ENCODE results near the gene PLBD1. TPM values are rescaled to one million over a fixed set of nuclear protein-coding genes. Genes with fewer than 3 reads are reported as not detected.
A peak's percentile ranks its signal among the peaks of the same experiment; 100 is the strongest.

PLBD1 gene, protein sequence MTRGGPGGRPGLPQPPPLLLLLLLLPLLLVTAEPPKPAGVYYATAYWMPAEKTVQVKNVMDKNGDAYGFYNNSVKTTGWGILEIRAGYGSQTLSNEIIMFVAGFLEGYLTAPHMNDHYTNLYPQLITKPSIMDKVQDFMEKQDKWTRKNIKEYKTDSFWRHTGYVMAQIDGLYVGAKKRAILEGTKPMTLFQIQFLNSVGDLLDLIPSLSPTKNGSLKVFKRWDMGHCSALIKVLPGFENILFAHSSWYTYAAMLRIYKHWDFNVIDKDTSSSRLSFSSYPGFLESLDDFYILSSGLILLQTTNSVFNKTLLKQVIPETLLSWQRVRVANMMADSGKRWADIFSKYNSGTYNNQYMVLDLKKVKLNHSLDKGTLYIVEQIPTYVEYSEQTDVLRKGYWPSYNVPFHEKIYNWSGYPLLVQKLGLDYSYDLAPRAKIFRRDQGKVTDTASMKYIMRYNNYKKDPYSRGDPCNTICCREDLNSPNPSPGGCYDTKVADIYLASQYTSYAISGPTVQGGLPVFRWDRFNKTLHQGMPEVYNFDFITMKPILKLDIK
- total RNA-seq, result not detected

DNA sequence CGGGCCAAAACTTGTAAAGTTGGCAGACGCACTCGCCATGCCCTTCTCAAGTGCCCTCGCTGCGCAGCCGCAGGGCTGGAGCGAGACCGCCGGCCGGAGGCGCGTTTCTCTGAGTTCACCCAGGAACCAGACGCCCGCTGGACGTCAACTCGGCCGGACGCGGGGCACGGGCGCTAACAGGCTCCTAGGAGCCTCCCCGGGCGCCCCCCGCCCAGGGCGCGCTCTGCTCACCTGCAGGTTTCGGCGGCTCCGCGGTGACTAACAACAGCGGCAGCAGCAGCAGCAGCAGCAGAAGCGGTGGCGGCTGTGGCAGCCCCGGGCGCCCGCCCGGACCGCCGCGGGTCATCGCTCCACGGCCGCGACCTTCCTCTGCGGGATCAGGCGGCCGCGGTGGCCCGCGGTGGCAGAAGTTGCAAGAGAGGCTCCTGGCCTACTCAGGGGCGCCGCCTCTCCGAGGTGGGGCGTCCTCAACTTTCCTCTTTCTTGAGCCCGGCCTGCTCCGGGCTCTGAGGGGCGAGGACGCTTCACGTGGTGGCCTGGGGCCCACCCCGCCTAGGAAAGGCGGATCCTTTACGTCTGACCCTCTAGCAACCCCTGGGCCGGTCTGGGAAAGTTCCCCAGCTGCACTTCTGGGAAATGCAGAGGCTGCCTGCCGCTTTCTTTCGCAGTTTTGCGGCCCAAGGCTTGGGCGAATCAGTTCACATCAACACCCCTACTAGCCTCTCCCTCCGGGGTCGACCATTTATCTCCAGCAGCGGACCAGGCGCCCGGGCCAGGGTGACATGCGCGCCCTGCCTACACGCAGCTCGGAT, at the start of gene PLBD1:
PLBD1 (minus strand) TSS at position 533 of the 812 bp plus-strand sequence; CDS start at position 346, 187 bp downstream.
- no peaks in the 10 kb centered on the region for H3K9me3 Mint-ChIP-seq
- H3K27me3 Mint-ChIP-seq, result peaks cover 22% of the 10 kb centered on the region
- DNase-seq, result peak; percentile 25
- no peak within 1 kb of the TSS for H3K4me3 Mint-ChIP-seq
- intact Hi-C loops (cut with micrococcal nuclease), result no loop called here
- CTCF ChIA-PET, result no interaction called here
- H3K36me3 Mint-ChIP-seq, result no peaks in the 10 kb centered on the region
- no peak within 1 kb of the TSS for H3K27ac Mint-ChIP-seq
- POLR2A ChIA-PET, result no interaction called here
- peaks cover 4% of the 10 kb centered on the region for H3K4me1 Mint-ChIP-seq (ENCODE audit: low read depth)

DNA sequence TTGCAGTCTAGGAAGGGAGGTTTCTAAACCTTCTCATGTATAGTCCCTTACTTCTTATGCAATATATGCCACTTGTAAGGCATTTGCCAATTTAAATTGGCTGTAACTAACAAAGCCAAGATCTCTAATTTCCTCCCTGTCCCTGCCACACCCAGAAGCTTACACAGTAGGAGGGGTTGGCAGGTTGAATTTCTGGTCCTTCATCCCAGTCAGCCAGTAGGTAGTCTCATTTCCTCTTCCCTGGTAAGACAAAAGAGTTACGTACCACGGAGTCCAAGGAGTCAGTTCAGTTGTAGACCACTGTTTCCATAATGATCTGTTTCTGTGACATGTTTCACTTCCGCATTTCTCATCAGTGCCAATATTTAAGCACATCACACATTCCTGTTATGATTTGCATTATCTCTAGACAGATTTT, 47.0 kb upstream of the PLBD1 start:
- Mint-ChIP-seq H3K27me3 (peaks cover 9% of the 10 kb centered on the region), H3K9me3 (peaks cover 10% of the 10 kb centered on the region), H3K4me3 (no peak overlapping the region), H3K36me3 (peaks cover 3% of the 10 kb centered on the region), H3K4me1 (ENCODE audit: low read depth) (no peaks in the 10 kb centered on the region), H3K27ac (no peak overlapping the region)
- intact Hi-C loops (cut with micrococcal nuclease), result no loop called here
- no peak for DNase-seq
- ChIA-PET POLR2A (no interaction called here), CTCF (interaction anchor here (1.3 kb wide), 1 partner anchor 377 kb away, joined by 3 read pairs; no protein-coding TSS in a partner anchor)

GRCh38 chr12:14613718-14614117, 46.0 kb upstream of the PLBD1 start:
- DNase-seq, result no peak
- Mint-ChIP-seq H3K36me3 (peaks cover 3% of the 10 kb centered on the region), H3K27ac (no peak overlapping the region), H3K4me1 (ENCODE audit: low read depth) (no peaks in the 10 kb centered on the region), H3K4me3 (no peak overlapping the region), H3K9me3 (peaks cover 15% of the 10 kb centered on the region), H3K27me3 (peaks cover 9% of the 10 kb centered on the region)
- ChIA-PET POLR2A (no interaction called here), CTCF (interaction anchor here (1.3 to 1.4 kb wide), 2 partner anchors 111 to 376 kb away, joined by 3 read pairs; no protein-coding TSS in a partner anchor)
- intact Hi-C loops (cut with micrococcal nuclease), result no loop called here

GRCh38 chr12:14612898-14613445, 45.3 kb upstream of the PLBD1 start:
- intact Hi-C loops (cut with micrococcal nuclease), result no loop called here
- H3K4me1 Mint-ChIP-seq (ENCODE audit: low read depth), result no peaks in the 10 kb centered on the region
- no peak overlapping the region for H3K4me3 Mint-ChIP-seq

DNA sequence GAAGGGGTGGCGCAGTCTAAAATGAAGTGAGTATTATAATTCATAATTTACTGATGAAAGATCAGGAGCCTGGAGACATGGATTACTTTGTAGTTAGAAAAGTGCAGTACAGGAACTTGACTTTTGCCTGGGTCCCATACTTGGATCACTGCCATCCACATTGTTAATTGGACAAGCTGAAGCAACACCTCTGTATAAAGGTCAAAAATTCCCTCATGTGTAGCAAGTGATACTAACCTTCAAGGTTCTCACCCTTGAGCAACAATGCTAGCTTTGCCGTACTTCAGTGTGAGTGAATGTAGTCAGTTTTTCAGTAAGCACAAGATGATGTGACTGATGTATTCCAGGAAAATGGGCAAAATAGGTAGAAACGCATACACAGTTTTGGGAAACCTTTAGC, 44.6 kb upstream of the PLBD1 start:
- peaks cover 3% of the 10 kb centered on the region for H3K36me3 Mint-ChIP-seq
- peaks cover 9% of the 10 kb centered on the region for H3K27me3 Mint-ChIP-seq
- no peak for DNase-seq
- H3K27ac Mint-ChIP-seq, result no peak overlapping the region
- CTCF ChIA-PET, result interaction anchor here (1.2 kb wide), 1 partner anchor 11 kb away, joined by 3 read pairs; no protein-coding TSS in a partner anchor
- intact Hi-C loops (cut with micrococcal nuclease), result no loop called here
- POLR2A ChIA-PET, result no interaction called here
- no peak overlapping the region for H3K4me3 Mint-ChIP-seq
- no peaks in the 10 kb centered on the region for H3K4me1 Mint-ChIP-seq (ENCODE audit: low read depth)
- H3K9me3 Mint-ChIP-seq, result peaks cover 28% of the 10 kb centered on the region

More at GRCh38 chr12:14612898-14613445, 45.3 kb upstream of the PLBD1 start:
- peaks cover 9% of the 10 kb centered on the region for H3K27me3 Mint-ChIP-seq
- CTCF ChIA-PET, result interaction anchor here (0.7 to 1.4 kb wide), 3 partner anchors 11 to 157 kb away, joined by 3 read pairs; no protein-coding TSS in a partner anchor
- H3K36me3 Mint-ChIP-seq, result peaks cover 3% of the 10 kb centered on the region
- no peak overlapping the region for H3K27ac Mint-ChIP-seq
- DNase-seq, result no peak
- peaks cover 22% of the 10 kb centered on the region for H3K9me3 Mint-ChIP-seq
- POLR2A ChIA-PET, result no interaction called here

- H3K4me3 Mint-ChIP-seq, result no peak overlapping the region
- peaks cover 3% of the 10 kb centered on the region for H3K36me3 Mint-ChIP-seq
- H3K27me3 Mint-ChIP-seq, result peaks cover 9% of the 10 kb centered on the region
- ChIA-PET CTCF (interaction anchor here (0.9 kb wide), 1 partner anchor 374 kb away, joined by 4 read pairs; no protein-coding TSS in a partner anchor), POLR2A (no interaction called here)
- no peak overlapping the region for H3K27ac Mint-ChIP-seq
- DNase-seq, result no peak
- H3K4me1 Mint-ChIP-seq (ENCODE audit: low read depth), result no peaks in the 10 kb centered on the region
- peaks cover 32% of the 10 kb centered on the region for H3K9me3 Mint-ChIP-seq
- intact Hi-C loops (cut with micrococcal nuclease), result no loop called here
Measured at GRCh38 chr12:14611640-14612203, 44.0 kb upstream of the PLBD1 start.

GRCh38 chr12:14607568-14607967, 39.9 kb upstream of the PLBD1 start:
- H3K4me1 Mint-ChIP-seq (ENCODE audit: low read depth), result no peaks in the 10 kb centered on the region
- DNase-seq, result no peak
- intact Hi-C loops (cut with micrococcal nuclease), result no loop called here
- H3K9me3 Mint-ChIP-seq, result peaks cover 46% of the 10 kb centered on the region
- ChIA-PET CTCF (no interaction called here), POLR2A (no interaction called here)
- H3K4me3 Mint-ChIP-seq, result no peak overlapping the region
- peaks cover 11% of the 10 kb centered on the region for H3K36me3 Mint-ChIP-seq
- no peak overlapping the region for H3K27ac Mint-ChIP-seq
- peaks cover 12% of the 10 kb centered on the region for H3K27me3 Mint-ChIP-seq

GRCh38 chr12:14605401-14605989, 37.8 kb upstream of the PLBD1 start:
- peaks cover 8% of the 10 kb centered on the region for H3K36me3 Mint-ChIP-seq
- H3K4me3 Mint-ChIP-seq, result no peak overlapping the region
- intact Hi-C loops (cut with micrococcal nuclease), result no loop called here
- POLR2A ChIA-PET, result no interaction called here
- no peaks in the 10 kb centered on the region for H3K4me1 Mint-ChIP-seq (ENCODE audit: low read depth)
- H3K27ac Mint-ChIP-seq, result no peak overlapping the region
- H3K9me3 Mint-ChIP-seq, result peaks cover 36% of the 10 kb centered on the region
- CTCF ChIA-PET, result no interaction called here
- DNase-seq, result no peak
- H3K27me3 Mint-ChIP-seq, result peaks cover 9% of the 10 kb centered on the region

DNA sequence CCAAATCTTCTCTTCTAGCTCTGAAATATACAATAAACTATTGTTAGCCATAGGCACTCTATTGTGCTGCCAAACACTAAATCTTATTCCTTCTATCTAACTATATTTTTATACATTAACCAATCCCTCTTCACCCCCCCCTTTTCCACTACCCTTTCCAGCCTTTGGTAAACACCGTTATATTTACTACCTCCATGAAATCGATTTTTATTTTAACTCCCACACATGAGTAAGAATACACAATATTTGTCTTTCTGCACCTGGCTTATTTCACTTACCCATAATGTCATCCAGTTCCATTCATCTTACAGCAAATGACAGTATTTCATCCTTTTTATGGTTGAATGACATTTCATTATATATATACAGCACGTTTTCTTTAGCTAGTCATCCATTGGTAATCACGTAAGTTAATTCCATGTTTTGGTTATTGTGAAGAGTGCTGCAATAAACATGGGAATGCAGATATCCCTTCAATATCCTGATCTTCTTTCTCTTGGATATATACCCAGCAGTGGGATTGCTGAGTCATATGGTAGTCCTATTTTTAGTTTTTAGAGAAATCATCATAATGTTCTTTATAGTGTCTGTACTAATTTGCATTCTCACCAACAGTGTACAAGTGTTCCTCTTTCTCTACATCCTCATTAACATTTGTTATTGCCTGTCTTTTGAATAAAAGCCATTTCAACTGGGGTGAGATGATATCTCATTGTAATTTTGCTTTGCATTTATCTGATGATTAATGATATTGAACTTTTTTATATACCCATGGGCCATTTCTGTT, 34.2 kb upstream of the PLBD1 start:
- Mint-ChIP-seq H3K27ac (no peak overlapping the region), H3K27me3 (peaks cover 9% of the 10 kb centered on the region), H3K36me3 (peaks cover 8% of the 10 kb centered on the region), H3K9me3 (peaks cover 25% of the 10 kb centered on the region), H3K4me3 (no peak overlapping the region), H3K4me1 (ENCODE audit: low read depth) (no peaks in the 10 kb centered on the region)
- CTCF ChIA-PET, result interaction anchor here (1.1 kb wide), 1 partner anchor 11 kb away, joined by 3 read pairs; no protein-coding TSS in a partner anchor
- intact Hi-C loops (cut with micrococcal nuclease), result no loop called here
- POLR2A ChIA-PET, result no interaction called here
- no peak for DNase-seq

DNA sequence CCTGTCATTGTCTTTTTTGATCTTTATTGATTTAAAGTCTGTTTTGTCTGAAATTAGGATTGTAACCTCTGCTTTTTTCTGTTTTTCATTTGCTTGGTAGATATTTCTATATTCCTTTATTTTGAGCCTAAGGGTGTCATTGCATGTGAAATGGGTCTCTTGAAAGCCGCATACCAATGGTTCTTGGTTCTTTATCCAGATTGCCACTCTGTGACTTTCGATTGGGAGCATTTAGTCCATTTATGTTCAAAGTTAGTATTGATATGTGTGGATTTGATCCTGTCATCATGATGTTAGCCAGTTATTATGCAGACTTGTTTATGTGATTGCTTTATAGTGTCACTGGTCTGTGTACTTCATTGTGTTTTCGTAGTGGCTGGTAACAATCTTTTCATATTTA, 29.8 kb upstream of the PLBD1 start:
- no peaks in the 10 kb centered on the region for H3K4me1 Mint-ChIP-seq (ENCODE audit: low read depth)
- no peak overlapping the region for H3K27ac Mint-ChIP-seq
- ChIA-PET CTCF (no interaction called here), POLR2A (no interaction called here)
- H3K27me3 Mint-ChIP-seq, result no peaks in the 10 kb centered on the region
- H3K36me3 Mint-ChIP-seq, result no peaks in the 10 kb centered on the region
- no peak overlapping the region for H3K4me3 Mint-ChIP-seq
- no peak for DNase-seq
- intact Hi-C loops (cut with micrococcal nuclease), result no loop called here
- peaks cover 9% of the 10 kb centered on the region for H3K9me3 Mint-ChIP-seq

DNA sequence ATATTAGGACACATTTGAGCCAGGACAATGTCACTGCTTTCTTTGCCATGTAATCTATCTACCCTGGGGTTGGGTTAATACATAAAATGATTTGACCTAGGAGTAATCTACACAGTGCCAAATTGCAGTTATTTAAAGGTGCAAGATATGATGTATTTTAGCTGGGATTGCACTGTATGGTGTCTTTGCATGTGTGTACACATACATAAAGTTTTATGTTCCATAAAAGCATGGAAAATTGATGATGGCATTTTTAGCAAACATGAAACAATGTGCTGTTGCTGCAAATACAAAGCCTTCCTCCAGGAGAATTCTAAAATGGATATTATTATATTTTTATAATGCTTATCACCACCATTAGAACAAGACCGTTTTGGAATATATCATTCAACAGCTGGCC, 24.0 kb upstream of the PLBD1 start:
- intact Hi-C loops (cut with micrococcal nuclease), result no loop called here
- ChIA-PET POLR2A (no interaction called here), CTCF (no interaction called here)
- Mint-ChIP-seq H3K4me1 (ENCODE audit: low read depth) (no peaks in the 10 kb centered on the region), H3K36me3 (no peaks in the 10 kb centered on the region), H3K27me3 (no peaks in the 10 kb centered on the region), H3K27ac (no peak overlapping the region), H3K9me3 (no peaks in the 10 kb centered on the region), H3K4me3 (no peak overlapping the region)
- no peak for DNase-seq
